GM19238 (cell line): ENCODE measurements around the gene MFRP.

Experiments
- DNase-seq: peaks from one replicate; pipeline ENCODE4 v3.0.0; 2011; ENCODE audit warnings: low spot score; ENCODE audit not compliant: insufficient read length

The MFRP gene

DNA sequence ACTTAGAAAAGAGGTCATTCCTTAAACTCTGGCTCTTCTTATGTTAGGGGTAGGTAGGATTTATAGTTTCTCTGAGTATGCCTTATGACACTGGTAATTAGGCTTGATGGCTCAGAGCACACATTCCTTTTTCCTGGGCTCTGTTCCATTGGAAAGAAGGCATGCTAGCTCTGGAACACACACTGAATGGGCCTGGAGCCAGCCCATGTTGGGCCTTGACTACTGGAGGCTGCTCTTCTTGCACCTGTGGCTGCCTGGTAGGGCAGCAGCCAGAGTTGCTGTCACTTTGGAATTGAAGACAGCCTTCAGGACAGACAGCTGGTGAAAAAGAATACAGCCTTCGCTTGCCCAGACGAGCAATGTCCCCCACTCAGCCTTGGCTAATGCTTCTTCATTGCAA lies 47.8 kb downstream of the MFRP start:
- DNase-seq = no peak

DNA sequence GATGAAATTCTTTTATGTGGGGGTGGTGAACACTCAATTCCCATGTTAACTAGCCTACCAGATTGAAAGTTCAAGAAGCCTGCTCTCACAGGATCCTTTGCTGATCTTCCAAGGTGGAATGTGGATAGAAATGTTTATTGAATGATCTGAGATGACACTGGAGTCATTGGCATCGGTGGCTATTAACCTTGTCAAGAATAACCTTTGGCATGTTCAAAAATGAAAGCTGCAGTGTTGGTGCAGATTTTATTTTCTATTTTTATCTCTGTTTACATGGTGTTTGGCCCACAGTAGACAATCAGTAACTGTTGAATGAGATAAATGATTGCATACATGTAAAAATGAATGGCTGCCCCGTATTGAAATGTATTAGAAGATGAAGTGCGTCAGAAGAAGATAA lies 48.6 kb downstream of the MFRP start:
- DNase-seq = no peak

DNA sequence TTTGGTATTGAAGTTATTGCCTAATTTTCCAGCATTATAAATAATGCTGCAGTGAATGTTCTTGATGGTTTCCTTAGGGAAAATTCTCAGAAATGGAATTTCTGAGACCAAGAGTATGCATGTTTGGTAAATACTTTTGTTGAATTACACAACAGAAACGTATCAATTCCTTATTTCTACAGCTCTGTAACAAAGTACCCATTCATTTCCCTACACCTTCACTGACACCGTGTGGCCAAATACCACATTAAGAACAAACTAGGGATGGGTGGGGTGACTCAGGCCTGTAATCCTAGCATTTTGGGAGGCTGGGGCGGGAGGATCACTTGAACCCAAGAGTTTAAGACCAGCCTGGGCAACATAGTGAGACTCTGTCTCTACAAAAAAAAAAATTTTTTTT lies 51.3 kb downstream of the MFRP start:
- no peak for DNase-seq

DNA sequence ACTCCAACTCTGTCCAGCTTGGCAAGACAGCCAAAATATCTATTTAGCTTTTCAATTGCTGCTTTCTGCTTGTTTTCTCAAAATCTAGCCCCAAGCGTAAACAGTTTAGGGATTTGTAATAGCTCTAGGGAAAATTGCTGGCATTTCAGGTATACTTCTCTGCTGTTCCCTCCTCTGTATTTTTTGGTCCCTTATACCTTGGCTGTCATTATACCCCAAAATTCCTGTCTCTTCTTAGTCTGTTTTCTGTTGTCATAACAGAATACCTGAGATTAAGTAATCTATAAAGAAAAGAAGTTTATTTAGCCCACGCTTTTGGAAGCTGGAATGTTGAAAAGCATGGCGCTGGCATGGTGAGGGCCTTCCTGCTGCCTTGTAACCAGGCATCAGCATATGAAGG lies 53.0 kb downstream of the MFRP start:
- DNase-seq = no peak

DNA sequence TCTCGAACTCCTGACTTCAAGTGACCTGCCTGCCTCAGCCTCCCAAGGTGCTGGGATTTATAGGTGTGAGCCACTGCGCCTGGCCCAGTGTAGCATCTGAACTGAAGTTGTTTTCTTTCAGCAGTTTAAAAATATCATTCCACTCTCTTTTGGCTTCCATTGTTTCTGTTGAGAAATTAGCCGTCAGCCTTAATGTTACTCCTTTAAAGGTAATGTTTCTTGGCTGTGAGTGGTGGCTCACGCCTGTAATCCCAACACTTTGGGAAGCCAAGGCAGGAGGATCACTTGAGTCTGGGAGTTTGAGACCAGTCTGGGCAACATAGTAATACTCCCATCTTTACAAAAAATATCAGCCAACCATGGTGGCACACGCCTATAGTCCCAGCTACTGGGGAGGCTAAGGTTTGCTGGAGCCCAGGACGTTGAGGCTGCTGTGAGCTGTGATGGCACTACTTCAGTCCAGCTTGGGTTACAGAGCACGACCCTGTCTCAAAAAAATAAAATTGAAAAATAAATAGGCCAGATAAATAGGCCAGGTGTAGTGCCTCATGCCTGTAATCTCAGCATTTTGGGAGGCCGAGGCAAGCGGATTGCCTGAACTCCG lies 55.5 kb downstream of the MFRP start:
- no peak for DNase-seq
